Subcutaneous adipose tissue (tissue), 4 donors: Measurements from ENCODE around the gene DSCAML1. TPM values are rescaled to one million over a fixed set of nuclear protein-coding genes. Genes with fewer than 3 reads are reported as not detected.

ENCODE experiments used
- total RNA-seq, 4 donors: library from RNA; depleted of rRNA; stranded (reverse); fragments of >200 nt; gene quantifications; one replicate each; pipeline ENCODE4 v1.1.0, GENCODE V29; 2016
- TF ChIP-seq, protein P1 (sequence below): fragments of 450-650 bp; IDR thresholded peaks from one replicate; pipeline ENCODE4 v1.5.1; 2016; ENCODE audit warnings: low read depth, mild to moderate bottlenecking, control low read depth, antibody characterized with exemption, moderate library complexity

The DSCAML1 gene
- total RNA-seq, 4 donors from 2014 or later = 0.22 to 0.82 (median 0.75) TPM; not detected in 1

DNA sequence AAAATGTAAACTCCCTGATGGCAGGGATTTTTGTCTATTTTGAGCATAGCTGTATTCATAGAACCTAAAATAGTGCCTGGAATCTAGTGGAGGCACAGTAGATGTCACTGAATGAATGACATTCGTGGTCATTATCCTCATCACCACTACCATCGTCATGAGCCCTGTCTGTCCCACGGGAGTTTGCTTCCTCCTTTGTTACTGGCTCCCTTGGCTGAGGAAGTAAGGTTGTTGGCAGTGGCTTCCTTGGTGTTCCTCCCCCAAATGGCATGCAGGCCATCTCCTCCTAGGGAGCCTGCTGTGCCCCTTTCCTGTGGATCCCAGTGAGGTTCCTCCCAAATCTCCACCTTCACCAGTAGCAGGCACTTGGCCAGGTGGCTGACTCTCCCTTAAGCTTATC lies 286.4 kb downstream of the DSCAML1 start:
- TF ChIP-seq, protein P1, sequence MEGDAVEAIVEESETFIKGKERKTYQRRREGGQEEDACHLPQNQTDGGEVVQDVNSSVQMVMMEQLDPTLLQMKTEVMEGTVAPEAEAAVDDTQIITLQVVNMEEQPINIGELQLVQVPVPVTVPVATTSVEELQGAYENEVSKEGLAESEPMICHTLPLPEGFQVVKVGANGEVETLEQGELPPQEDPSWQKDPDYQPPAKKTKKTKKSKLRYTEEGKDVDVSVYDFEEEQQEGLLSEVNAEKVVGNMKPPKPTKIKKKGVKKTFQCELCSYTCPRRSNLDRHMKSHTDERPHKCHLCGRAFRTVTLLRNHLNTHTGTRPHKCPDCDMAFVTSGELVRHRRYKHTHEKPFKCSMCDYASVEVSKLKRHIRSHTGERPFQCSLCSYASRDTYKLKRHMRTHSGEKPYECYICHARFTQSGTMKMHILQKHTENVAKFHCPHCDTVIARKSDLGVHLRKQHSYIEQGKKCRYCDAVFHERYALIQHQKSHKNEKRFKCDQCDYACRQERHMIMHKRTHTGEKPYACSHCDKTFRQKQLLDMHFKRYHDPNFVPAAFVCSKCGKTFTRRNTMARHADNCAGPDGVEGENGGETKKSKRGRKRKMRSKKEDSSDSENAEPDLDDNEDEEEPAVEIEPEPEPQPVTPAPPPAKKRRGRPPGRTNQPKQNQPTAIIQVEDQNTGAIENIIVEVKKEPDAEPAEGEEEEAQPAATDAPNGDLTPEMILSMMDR = no peak

DNA sequence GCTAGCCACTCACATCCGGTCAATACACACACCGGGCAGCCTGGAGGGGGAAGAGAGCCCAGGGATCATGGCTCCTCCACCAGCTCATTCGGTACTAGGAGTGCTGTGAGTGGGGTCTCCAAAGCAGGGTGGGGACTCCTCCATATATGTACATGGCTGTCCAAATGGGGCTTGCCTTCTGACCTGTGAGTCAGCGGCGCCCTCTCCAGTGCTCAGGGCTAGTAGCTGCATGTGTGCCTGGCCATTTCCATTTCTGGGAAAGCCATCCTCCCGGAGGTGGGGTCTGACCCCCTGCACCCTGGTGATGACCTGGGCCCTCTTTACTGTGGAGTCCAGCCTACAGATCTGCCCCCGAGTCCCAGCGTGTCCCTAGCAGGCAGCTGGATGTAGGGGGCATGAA lies 287.5 kb downstream of the DSCAML1 start:
- TF ChIP-seq, protein P1 = no peak

DNA sequence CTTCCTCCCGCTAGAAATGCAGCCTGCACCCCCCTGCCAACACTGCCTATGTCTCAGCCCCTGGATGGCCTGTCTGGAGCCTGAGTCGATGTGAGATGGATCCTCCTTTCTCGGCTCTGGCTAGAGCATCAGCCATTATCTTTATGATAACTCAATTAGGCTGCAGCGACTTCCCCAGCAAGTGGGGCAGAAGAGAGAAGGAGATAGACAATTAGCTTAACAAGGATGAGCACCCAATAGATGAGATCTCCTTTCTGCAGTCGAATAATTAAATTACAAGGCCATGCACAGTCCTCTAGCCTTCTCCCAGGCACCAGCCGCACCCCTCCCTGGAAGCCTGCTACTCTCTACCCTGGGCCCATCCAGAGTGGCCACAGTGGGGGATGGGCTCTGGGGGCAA lies 290.0 kb downstream of the DSCAML1 start:
- TF ChIP-seq, protein P1 = no peak

DNA sequence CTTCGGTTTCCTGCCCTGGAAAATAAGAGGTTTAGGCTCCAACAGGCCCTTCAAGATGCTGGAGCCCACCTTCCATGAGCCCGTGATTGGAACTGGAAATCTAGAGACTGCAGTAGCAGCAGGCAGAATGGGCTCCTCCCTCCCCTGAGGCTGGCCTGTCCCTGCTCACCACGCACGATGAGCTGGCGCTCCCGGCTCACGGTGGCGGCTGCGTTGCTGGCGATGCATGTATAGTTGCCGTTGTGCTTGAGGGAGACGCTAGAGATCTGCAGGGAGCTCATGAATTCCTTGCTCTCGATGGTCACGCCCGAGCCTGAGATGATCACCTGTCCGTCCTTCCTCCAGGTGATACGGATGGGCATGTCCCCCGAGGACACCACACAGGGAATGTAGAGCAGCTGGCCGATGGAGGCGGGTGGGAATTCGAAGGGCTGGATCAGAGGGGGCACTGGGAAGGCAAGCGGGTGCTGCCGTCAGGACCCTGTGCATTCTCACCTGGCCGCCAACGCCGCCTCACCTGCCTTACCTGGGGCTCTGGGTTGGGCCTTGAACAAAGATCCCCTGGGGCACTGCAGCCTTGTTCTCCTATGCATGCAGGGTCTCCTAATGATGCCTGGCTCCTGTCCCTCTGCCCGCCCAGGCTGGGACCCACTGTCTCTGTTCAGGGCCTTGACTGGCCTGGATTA lies 291.6 kb downstream of the DSCAML1 start:
- TF ChIP-seq, protein P1 = no peak

DNA sequence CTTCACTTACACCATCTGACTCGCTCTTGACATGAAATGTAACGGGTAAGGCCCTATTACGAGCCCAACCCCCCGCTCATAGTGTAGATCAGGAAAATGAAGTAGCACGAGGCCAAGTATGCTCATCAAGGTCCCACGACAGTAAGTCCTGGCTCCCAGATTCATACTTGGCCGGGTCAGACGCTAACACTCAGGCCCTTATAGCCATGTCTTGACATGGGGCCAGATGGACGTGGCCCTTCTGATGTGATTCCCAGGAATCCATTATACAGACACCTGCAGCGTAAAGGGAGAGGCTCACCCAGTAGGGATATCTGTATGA lies 294.3 kb downstream of the DSCAML1 start:
- TF ChIP-seq, protein P1 = no peak

DNA sequence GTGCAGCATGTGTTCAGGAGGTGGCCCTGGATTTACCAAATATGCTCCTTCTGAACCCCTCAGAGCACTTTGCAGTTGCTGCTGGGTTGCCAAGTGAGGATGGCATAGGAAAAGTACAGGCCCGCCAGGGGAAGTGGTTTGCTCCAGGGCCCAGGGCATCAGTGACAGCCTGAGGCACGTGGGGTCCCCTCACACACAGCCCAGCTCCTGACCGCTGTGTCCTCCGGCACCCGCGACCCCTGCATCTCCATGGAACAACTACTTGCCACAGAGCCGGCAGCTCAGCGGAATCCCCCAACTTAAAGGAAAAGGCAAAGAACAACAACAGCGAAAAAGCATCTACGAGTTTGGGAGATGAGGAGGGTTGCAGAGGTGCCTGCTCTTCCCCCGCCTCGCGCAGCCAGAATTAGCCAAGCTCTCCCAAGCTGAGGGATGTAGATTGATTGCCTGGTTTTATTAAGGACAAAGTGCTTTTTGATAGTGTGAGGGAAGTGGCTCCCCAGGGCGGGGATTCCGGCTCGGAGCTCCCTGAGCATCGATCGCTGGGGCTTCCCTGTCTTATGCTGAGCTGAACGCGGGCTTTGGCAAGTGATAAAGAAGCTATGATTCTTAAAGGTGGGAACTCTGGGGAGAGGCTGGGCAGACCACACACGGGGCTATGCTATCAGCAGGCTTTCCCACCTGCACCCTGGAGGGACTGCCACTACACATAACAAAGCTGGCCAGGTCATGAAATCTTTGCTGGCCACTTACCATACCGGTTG lies 294.8 kb downstream of the DSCAML1 start:
- TF ChIP-seq, protein P1 = no peak

DNA sequence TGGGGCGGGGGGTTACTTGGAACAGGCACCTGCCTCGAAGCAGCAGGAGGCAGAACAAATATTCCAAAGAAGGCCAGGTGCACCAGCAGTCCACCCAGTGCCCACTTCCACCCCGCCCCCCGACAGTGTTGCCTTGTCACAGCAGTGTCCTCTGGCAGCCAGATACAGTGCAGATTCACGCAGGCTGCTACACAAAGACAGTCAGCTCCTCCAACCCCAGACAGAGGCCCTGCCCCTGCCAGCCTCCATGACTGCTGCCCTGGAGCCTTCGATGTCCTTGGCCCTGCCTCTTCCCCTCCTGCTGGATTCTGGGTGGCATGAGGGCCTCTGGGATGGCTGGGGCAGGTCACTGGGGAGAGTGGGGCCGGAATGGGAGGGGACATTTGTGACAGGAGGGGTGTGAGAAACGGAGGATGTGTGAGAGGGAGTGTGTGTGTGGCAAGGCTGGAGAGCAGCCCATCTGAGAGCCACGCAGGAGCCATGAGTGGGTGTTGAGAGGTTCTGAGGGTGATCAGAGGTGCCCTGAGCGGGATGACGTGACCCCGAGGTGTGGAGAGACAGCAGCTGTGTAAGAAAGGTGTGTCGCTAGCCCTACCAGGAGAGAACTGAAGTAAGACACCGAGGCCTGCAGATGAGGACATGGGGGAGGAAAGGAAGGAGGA lies 295.6 kb downstream of the DSCAML1 start:
- TF ChIP-seq, protein P1 = no peak
